Osteoblast (primary cell): ENCODE results near the gene STRN3. TPM values are rescaled to one million over a fixed set of nuclear protein-coding genes. Genes with fewer than 3 reads are reported as not detected.

Experiments
- DNase-seq: peaks from one replicate; pipeline ENCODE4 v3.0.0; 2011; ENCODE audit warnings: low spot score, mixed read lengths; ENCODE audit not compliant: insufficient read length; ENCODE audit errors: missing footprints
- H2AFZ ChIP-seq: 2 replicates; pipeline ENCODE4 v1.6.0; 2011; ENCODE audit warnings: mild to moderate bottlenecking, low read length
- H3K27ac ChIP-seq: 2 replicates; pipeline ENCODE4 v1.5.1; 2011; ENCODE audit warnings: mild to moderate bottlenecking, low read depth, low read length, moderate library complexity
- H3K27me3 ChIP-seq: 2 replicates; pipeline ENCODE4 v1.6.0; 2012; ENCODE audit warnings: mild to moderate bottlenecking, control low read depth, inconsistent platforms, low read length, moderate library complexity; ENCODE audit not compliant: insufficient read depth
- H3K36me3 ChIP-seq: 2 replicates; pipeline ENCODE4 v1.5.1; 2011; ENCODE audit warnings: mild to moderate bottlenecking, low read length, control low read depth, moderate library complexity; ENCODE audit not compliant: insufficient read depth
- H3K4me1 ChIP-seq: 2 replicates; pipeline ENCODE4 v1.5.1; 2011; ENCODE audit warnings: mild to moderate bottlenecking, low read length, control low read depth, moderate library complexity; ENCODE audit not compliant: insufficient read depth
- H3K4me2 ChIP-seq: 2 replicates; pipeline ENCODE4 v1.6.0; 2011; ENCODE audit warnings: mild to moderate bottlenecking, low read length; ENCODE audit not compliant: insufficient read depth
- H3K4me3 ChIP-seq: fragments of 200-600 bp; sonication (generic); 3 replicates; pipeline ENCODE4 v1.5.1; 2012; ENCODE audit warnings: mild to moderate bottlenecking, low read length, inconsistent platforms; ENCODE audit not compliant: insufficient read depth
- H3K79me2 ChIP-seq: 2 replicates; pipeline ENCODE4 v1.6.0; 2012; ENCODE audit warnings: mild to moderate bottlenecking, low read length, control low read depth, inconsistent platforms; ENCODE audit not compliant: insufficient read depth
- H3K9me3 ChIP-seq: 2 replicates; pipeline ENCODE4 v1.5.1; 2011; ENCODE audit warnings: low read depth, low read length, control low read depth
- H4K20me1 ChIP-seq: 2 replicates; pipeline ENCODE4 v1.6.0; 2012; ENCODE audit warnings: mild to moderate bottlenecking, low read length, control low read depth; ENCODE audit not compliant: insufficient read depth
- CTCF ChIP-seq: IDR thresholded peaks from 2 replicates; pipeline ENCODE4 v1.5.1; 2011; ENCODE audit warnings: mild to moderate bottlenecking, low read depth, low read length, moderate library complexity; ENCODE audit errors: extremely low read depth
- total RNA-seq: library from RNA; depleted of rRNA; stranded (reverse); fragments of >200 nt; gene quantifications from 2 replicates; pipeline ENCODE4 v1.2.3, GENCODE V29; 2012

Gene STRN3
- total RNA-seq, 1 donor: 55.7 TPM

GRCh38 chr14:30958555-30959407, 67.4 kb downstream of the STRN3 start:
- H3K79me2 ChIP-seq: peaks cover 81% of the 10 kb centered on the region
- H4K20me1 ChIP-seq: peaks cover 19% of the 10 kb centered on the region

GRCh38 chr14:30957813-30958370, 68.3 kb downstream of the STRN3 start:
- no peaks in the 10 kb centered on the region for H3K4me1 ChIP-seq
- H3K36me3 ChIP-seq: peaks cover 20% of the 10 kb centered on the region
- no peak overlapping the region for H2AFZ ChIP-seq
- peaks cover 19% of the 10 kb centered on the region for H4K20me1 ChIP-seq
- H3K79me2 ChIP-seq: peaks cover 72% of the 10 kb centered on the region
- no peak for TF ChIP-seq CTCF
- H3K4me3 ChIP-seq: no peak overlapping the region
- H3K9me3 ChIP-seq: no peaks in the 10 kb centered on the region
- DNase-seq: no peak
- no peaks in the 10 kb centered on the region for H3K27me3 ChIP-seq
- H3K4me2 ChIP-seq: no peak overlapping the region
- H3K27ac ChIP-seq: no peak overlapping the region

More at GRCh38 chr14:30958555-30959407, 67.4 kb downstream of the STRN3 start:
- H3K27ac ChIP-seq: no peak overlapping the region
- H3K4me2 ChIP-seq: no peak overlapping the region
- no peak for TF ChIP-seq CTCF
- no peak overlapping the region for H3K4me3 ChIP-seq
- H3K4me1 ChIP-seq: no peaks in the 10 kb centered on the region
- no peak for DNase-seq
- H2AFZ ChIP-seq: no peak overlapping the region
- no peaks in the 10 kb centered on the region for H3K9me3 ChIP-seq
- H3K36me3 ChIP-seq: peaks cover 14% of the 10 kb centered on the region
- H3K27me3 ChIP-seq: no peaks in the 10 kb centered on the region

GRCh38 chr14:30949651-30950050, 76.5 kb downstream of the STRN3 start:
- H3K36me3 ChIP-seq: peaks cover 58% of the 10 kb centered on the region
- H3K27me3 ChIP-seq: no peaks in the 10 kb centered on the region
- H3K9me3 ChIP-seq: no peaks in the 10 kb centered on the region
- peaks cover 3% of the 10 kb centered on the region for H4K20me1 ChIP-seq
- no peaks in the 10 kb centered on the region for H3K4me1 ChIP-seq
- peaks cover 27% of the 10 kb centered on the region for H3K79me2 ChIP-seq
- DNase-seq: no peak
- H3K4me3 ChIP-seq: no peak overlapping the region
- no peak overlapping the region for H2AFZ ChIP-seq
- no peak for TF ChIP-seq CTCF
- H3K4me2 ChIP-seq: no peak overlapping the region
- H3K27ac ChIP-seq: no peak overlapping the region

- Histone ChIP-seq H3K79me2 (peaks cover 44% of the 10 kb centered on the region), H4K20me1 (no peaks in the 10 kb centered on the region), H3K4me2 (no peak overlapping the region)
Measured at GRCh38 chr14:30943694-30944093, 82.5 kb downstream of the STRN3 start.

More at GRCh38 chr14:30943694-30944093, 82.5 kb downstream of the STRN3 start:
- H3K4me1 ChIP-seq: no peaks in the 10 kb centered on the region
- H3K4me3 ChIP-seq: no peak overlapping the region
- no peaks in the 10 kb centered on the region for H3K27me3 ChIP-seq
- no peaks in the 10 kb centered on the region for H3K9me3 ChIP-seq
- peaks cover 51% of the 10 kb centered on the region for H3K36me3 ChIP-seq
- H3K27ac ChIP-seq: no peak overlapping the region
- no peak for TF ChIP-seq CTCF
- no peak for DNase-seq
- no peak overlapping the region for H2AFZ ChIP-seq
